Motor neuron (in vitro differentiated cells): ENCODE data around the gene SSTR5. TPM values are rescaled to one million over a fixed set of nuclear protein-coding genes. Genes with fewer than 3 reads are reported as not detected.
A peak's percentile ranks its signal among the peaks of the same experiment; 100 is the strongest.

Source experiments
- ATAC-seq, 8 experiments: fragments of 200-7000 bp; cut with Tn5 transposase; replicated peaks in 6 of 8; 2 replicates each; pipeline ENCODE4 v1.8.0; 2021; ENCODE audit warnings: mild to moderate bottlenecking in 8 of 8, moderate library complexity in 8 of 8
- H3K27ac ChIP-seq, 2 donors: fragments of 250-450 bp; sonication (Bioruptor Pico); 2 replicates each; pipeline ENCODE4 v1.9.0; 2021; ENCODE audit warnings: antibody characterized with exemption in 2 of 2, mild to moderate bottlenecking in 2 of 2, moderate library complexity in 1 of 2
- H3K4me1 ChIP-seq, 2 donors: fragments of 250-450 bp; sonication (Bioruptor Pico); replicated peaks in 1 of 2; 2 replicates each; pipeline ENCODE4 v1.6.1; 2021; ENCODE audit warnings: antibody characterized with exemption in 2 of 2, mild to moderate bottlenecking in 2 of 2, moderate library complexity in 1 of 2
- H3K4me3 ChIP-seq, 5 donors: fragments of 250-450 bp; sonication (Bioruptor Pico); 2 replicates each; pipeline ENCODE4 v1.9.0; 2021; ENCODE audit warnings: antibody characterized with exemption in 5 of 5, mild to moderate bottlenecking in 5 of 5, moderate library complexity in 4 of 5
- WGBS, 10 experiments: fragments of 450-650 bp; shearing (Covaris generic); methylation state at CpG; one replicate each; pipeline ENCODE4 v1.0.0; 2022; 5-methylcytosine and 5-hydroxymethylcytosine counted together
- in situ Hi-C, 9 experiments: fragments of 400-800 bp; cut with MboI; loops; one replicate each; pipeline ENCODE4 v1.15.0; 2021; ENCODE audit warnings: low sequenced_read_pairs in 9 of 9, low pct_unique_long_range_greater_than_20kb in 2 of 9; ENCODE audit not compliant: unreplicated experiment in 9 of 9
- total RNA-seq, 8 experiments: library from RNA; unstranded; fragments of 300-600 nt; gene quantifications; 2 replicates each; pipeline versions ENCODE4 v1.2.3 to v1.2.4, GENCODE V29; 2022

The SSTR5 gene
- total RNA-seq, 8 experiments from 2014 or later = 0.47 to 0.52 TPM; not detected in 6

DNA sequence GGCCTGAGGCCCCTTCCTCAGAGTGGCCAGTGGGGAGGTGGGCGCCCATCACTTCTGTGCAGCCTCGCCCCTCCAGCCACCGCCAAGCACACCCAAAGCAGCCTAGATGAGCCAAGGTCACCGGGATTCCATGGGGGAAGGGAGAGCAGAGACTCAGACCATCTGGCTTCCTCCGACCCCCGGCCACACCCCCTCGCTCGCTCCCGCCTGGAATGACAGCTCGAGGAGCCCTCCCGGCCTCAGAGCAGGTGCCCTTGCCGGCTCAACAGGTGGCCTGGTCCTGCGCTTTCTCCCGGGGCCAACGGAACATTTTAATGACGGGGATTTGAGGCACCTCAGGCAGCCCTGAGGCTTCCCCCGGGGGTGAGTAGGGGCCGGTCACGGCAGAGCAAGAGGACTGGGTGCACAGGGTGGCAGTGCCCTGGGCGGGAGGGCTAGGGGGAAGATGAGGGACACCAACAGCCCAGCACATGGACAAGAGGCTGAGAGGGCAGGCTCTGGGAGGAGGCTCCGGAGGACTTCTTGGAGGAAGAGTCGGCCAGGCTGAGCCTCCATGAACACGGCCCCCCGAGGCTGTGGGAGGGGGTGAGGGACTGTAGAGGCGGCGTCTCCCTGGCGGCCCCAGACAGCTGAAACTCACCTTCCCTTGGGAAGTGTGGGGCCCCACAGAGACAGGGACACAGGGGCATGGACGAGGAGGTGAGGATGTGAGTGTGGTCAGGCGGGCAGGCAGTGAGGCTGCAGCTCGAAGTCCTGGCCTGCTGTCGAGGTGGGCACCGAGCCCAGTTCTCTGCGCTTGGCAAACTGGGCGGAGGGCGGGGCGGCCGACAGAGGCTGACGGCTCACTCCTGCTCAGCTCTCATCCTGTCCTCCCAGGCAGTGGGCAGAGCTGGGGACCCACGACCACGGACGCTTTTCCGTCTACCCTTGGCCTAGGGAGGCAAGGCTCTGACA is 36.0 kb downstream of the SSTR5 start:
- in situ Hi-C loops = no loop called here
- H3K4me1 ChIP-seq = peaks cover 37 to 38% of the 10 kb centered on the region in 2 donors
- ATAC-seq = peak in 3 of 8 experiments; percentile 15 to 31 (median 28)
- no peak overlapping the region for H3K27ac ChIP-seq
- no peak overlapping the region for H3K4me3 ChIP-seq
- WGBS, 10 experiments = 0% methylated on average over 4 of the region's 42 CpGs; no CpG with 5 or more reads in 9 of the 10 experiments

DNA sequence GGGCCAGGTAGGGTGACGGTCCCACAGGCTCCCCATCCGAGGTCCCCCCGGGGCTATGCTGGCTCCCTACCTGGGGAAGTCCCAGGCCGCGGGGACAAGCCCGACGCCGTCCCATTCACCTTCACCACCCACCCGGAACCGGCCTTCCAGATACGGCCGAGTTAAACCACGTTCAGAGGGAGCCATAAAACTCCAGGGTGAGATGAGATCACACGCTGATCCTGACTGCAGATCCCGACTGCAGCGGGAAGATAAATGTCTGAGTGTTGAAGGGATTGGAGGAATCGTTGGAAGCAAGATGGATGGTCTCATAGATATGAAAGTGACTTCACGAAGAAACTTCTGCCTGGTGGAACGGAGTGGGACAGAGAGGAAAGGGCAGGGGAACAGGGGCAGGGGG is 37.1 kb downstream of the SSTR5 start:
- in situ Hi-C loops = loop anchor here in 2 of 9 experiments (10.0 kb wide), 1 partner anchor 85 kb away; no protein-coding TSS in a partner anchor
- Histone ChIP-seq H3K4me1 (peaks cover 36 to 38% of the 10 kb centered on the region in 2 donors), H3K27ac (peak overlapping the region in 1 of 2 donors; percentile 11), H3K4me3 (no peak overlapping the region)
- peak in 5 of 8 experiments; percentile 17 to 47 (median 27) for ATAC-seq
- WGBS, 10 experiments = 4 to 82% (median 40%) methylated on average over 3 to 11 of the region's 19 CpGs; no CpG with 5 or more reads in 6 of the 10 experiments

DNA sequence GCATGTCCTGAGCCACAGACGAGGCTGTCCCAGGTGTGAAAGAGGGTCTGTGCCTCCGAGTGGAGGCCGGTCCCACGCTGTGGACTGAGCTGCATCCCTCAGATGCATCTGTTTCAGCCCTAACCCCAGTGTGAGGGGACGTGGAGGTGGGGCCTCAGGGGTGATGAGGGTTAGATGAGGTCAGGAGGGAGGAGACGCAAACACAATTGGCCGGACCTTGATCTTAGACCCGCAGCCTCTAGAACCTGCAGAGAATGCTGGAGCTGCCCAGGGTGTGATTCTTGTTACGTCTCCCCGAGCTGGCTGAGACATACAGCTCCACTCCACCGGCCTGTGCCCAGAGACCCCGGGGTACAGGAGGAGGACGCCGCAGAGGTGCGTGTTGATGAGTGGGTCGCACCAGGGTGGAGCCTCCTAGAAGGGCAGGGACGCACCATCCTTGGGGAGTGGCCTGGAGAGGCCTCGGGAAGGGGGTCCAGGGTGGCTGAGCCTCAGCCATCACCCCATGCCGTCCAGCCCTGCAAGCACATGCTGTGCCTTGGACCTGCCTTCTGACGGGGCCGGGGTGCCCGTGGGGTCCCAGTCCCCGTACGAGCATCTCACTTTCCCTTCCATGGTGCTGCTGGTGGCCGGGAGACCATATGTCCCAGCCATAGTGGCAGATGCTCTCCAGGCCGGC is 40.1 kb downstream of the SSTR5 start:
- ATAC-seq = no peak
- in situ Hi-C loops = loop anchor here in 2 of 9 experiments (10.0 kb wide), 1 partner anchor 82 kb away; no protein-coding TSS in a partner anchor
- H3K4me1 ChIP-seq = peaks cover 33 to 40% of the 10 kb centered on the region in 2 donors
- WGBS, 10 experiments = 53 to 80% (median 70%) methylated on average over 1 to 8 of the region's 26 CpGs; no CpG with 5 or more reads in 7 of the 10 experiments
- no peak overlapping the region for H3K27ac ChIP-seq
- H3K4me3 ChIP-seq = no peak overlapping the region

DNA sequence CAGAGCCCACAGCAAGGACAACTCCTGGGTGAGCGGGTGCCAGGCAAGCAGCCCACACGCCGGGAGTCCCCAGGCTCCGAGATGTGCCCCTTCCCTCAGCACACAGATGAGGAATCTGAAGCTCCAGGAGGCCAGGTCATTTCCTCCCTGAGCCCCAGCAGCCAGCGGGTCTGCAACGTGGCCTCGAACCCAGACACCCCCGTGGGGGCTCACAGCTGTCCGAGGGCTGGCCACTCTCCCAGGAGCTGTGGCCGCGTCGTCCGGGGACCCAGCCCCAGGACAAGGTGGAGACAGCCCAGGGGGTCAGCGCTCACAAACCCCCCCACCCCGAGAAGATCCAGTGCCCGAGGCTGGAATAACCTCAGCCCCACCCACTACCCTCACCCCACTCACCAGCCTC is 40.9 kb downstream of the SSTR5 start:
- in situ Hi-C loops = loop anchor here in 2 of 9 experiments (10.0 kb wide), 1 partner anchor 81 kb away; no protein-coding TSS in a partner anchor
- H3K4me1 ChIP-seq = peaks cover 27 to 34% of the 10 kb centered on the region in 2 donors
- ATAC-seq = no peak
- H3K4me3 ChIP-seq = no peak overlapping the region
- no peak overlapping the region for H3K27ac ChIP-seq
- no CpG with 5 or more reads among the region's 16 CpGs for WGBS, 10 experiments

DNA sequence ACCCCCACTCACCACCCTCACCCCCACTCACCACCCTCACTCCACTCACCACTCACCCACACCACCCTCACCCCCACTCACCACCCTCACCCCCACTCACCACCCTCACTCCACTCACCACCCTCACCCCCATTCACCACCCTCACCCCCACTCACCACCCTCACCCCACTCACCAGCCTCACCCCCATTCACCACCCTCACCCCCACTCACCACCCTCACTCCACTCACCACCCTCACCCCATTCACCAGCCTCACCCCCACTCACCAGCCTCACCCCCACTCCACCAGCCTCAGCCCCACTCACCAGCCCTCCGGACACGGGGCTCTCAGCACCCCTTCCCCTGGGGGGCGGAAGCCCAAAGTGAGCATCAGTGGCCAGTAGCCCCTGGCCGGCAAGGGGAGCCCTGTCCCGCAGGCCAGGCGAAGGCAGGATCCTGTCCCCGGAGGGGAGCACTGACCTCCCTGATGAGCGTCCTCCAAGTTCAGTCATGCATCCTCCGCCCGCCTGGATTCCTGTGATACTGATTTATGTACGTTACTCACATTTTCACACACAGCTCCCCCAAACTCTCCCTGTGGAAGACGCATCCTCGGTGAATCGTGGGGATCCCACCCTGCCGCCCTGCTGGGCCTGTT is 41.5 kb downstream of the SSTR5 start:
- in situ Hi-C loops = loop anchor here in 2 of 9 experiments (10.0 kb wide), 1 partner anchor 81 kb away; no protein-coding TSS in a partner anchor
- Histone ChIP-seq H3K4me1 (peaks cover 29 to 35% of the 10 kb centered on the region in 2 donors), H3K27ac (no peak overlapping the region), H3K4me3 (no peak overlapping the region)
- ATAC-seq = no peak
- 80 to 93% (median 85%) methylated on average over 1 to 6 of the region's 15 CpGs; no CpG with 5 or more reads in 7 of the 10 experiments for WGBS, 10 experiments

DNA sequence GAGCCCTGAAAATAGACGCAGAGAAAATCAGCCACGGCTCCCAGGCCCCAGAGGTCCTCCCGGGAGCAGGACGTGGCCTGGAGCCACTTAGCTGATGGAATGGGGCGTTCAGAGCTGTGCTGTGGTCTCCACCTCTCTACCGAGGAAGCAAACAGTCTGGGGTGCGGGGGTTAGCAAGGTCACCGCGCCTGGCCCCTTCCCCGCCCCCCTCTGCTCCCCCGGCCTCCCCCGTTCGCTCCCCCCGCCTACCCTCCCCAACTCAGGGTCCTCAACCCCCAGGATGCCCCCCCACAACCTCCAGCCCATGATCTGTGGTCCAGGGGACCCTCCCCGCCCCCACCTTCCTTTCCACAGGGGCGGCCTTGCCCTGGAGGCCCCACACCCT is 44.1 kb downstream of the SSTR5 start:
- no peak for ATAC-seq
- no peak overlapping the region for H3K4me3 ChIP-seq
- 80% methylated on average over 1 of the region's 16 CpGs; no CpG with 5 or more reads in 9 of the 10 experiments for whole genome bisulfite sequencing, 10 experiments
- H3K27ac ChIP-seq = no peak overlapping the region
- in situ Hi-C loops = loop anchor here in 2 of 9 experiments (10.0 kb wide), 1 partner anchor 78 kb away; no protein-coding TSS in a partner anchor
- H3K4me1 ChIP-seq = peaks cover 50 to 51% of the 10 kb centered on the region in 2 donors

DNA sequence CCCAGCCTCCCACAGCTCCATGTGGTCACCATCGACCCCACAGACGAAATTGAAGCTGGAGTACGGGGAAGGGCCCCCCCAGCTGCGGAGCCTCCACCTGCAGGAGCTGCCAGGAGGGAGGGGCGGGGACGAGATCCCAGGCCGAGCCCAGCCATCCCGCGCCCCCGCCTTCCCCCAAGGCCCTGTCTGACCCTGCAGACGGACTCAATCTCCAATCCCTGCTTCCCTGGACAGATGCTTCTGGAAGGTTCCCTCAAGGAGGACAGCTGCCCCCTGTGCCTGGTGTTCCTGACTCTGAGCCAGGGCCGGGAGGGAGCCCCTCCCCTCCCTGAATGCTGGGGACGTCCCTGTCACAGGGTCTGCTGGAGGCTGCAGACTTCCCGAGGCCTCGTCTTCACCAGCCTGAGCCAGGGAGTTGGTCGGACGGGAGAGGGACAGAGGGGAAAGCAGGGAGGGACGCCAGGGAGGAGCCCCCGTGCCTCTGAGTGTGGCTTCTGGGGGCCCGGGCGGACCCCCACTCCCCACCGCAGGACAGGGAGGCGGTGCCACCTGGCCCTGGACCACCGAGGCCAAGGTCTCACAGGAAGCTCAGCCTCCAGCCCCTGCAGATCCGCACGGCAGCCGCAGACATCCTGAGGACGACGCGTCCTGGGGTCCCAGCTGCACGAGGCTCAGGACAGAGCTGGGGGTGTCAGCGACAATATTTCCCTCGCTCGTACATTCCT is 44.8 kb downstream of the SSTR5 start:
- peak in 7 of 8 experiments; percentile 15 to 63 (median 34) for ATAC-seq
- 60 to 89% (median 80%) methylated on average over 1 to 8 of the region's 34 CpGs; no CpG with 5 or more reads in 7 of the 10 experiments for WGBS, 10 experiments
- H3K27ac ChIP-seq = peak overlapping the region in 1 of 2 donors; percentile 2
- H3K4me1 ChIP-seq = peaks cover 54 to 55% of the 10 kb centered on the region in 2 donors
- H3K4me3 ChIP-seq = no peak overlapping the region
- in situ Hi-C loops = loop anchor here in 2 of 9 experiments (10.0 kb wide), 1 partner anchor 77 kb away; no protein-coding TSS in a partner anchor

DNA sequence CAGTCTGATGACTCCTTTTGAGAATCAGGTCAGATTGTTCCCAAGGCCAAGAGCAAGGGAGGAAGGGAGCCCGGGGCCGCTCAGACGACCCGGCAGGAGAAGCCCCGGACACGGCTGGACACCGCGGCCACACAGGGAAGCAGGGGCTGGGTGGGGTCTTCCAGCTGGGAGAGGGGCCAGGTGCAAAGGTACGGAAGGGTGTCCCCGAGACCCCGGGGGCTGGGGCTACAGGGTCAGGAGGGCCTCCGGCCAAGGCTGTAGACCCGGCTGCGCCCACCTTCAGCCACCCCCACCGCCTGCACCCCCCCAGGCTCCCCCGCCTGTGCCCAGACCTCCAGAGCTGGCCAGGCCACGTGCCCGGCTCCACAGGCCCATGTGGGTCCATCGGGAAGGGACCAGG is 45.4 kb downstream of the SSTR5 start:
- WGBS, 10 experiments = no CpG with 5 or more reads among the region's 19 CpGs
- H3K27ac ChIP-seq = no peak overlapping the region
- H3K4me1 ChIP-seq = peaks cover 50 to 56% of the 10 kb centered on the region in 2 donors
- no peak overlapping the region for H3K4me3 ChIP-seq
- no peak for ATAC-seq
- in situ Hi-C loops = loop anchor here in 2 of 9 experiments (10.0 kb wide), 1 partner anchor 77 kb away; no protein-coding TSS in a partner anchor

DNA sequence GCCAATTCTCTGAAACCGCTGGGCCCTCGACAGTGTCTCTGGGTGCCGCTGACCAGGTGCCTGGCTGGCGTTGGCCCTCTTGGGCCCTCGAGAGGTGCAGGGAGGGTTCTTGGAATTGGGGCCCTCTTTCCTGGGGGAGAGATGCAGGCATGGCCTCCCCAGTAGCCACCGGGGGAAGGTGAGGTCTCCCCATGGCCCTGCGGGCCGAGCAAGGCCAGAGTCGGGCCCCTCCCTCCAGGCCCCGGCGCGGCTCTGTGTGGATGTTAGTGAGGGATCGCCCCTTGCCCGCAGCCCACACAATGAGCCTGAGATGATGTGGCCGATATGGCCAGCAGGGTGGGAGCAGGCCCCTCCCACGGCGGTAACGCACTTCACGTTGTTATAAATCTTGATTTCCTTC is 46.6 kb downstream of the SSTR5 start:
- H3K4me3 ChIP-seq = no peak overlapping the region
- 20 to 100% (median 41%) methylated on average over 1 to 3 of the region's 19 CpGs; no CpG with 5 or more reads in 6 of the 10 experiments for WGBS, 10 experiments
- in situ Hi-C loops = loop anchor here in 2 of 9 experiments (10.0 kb wide), 1 partner anchor 76 kb away; no protein-coding TSS in a partner anchor
- ATAC-seq = no peak
- H3K27ac ChIP-seq = no peak overlapping the region
- peaks cover 60 to 66% of the 10 kb centered on the region in 2 donors for H3K4me1 ChIP-seq

DNA sequence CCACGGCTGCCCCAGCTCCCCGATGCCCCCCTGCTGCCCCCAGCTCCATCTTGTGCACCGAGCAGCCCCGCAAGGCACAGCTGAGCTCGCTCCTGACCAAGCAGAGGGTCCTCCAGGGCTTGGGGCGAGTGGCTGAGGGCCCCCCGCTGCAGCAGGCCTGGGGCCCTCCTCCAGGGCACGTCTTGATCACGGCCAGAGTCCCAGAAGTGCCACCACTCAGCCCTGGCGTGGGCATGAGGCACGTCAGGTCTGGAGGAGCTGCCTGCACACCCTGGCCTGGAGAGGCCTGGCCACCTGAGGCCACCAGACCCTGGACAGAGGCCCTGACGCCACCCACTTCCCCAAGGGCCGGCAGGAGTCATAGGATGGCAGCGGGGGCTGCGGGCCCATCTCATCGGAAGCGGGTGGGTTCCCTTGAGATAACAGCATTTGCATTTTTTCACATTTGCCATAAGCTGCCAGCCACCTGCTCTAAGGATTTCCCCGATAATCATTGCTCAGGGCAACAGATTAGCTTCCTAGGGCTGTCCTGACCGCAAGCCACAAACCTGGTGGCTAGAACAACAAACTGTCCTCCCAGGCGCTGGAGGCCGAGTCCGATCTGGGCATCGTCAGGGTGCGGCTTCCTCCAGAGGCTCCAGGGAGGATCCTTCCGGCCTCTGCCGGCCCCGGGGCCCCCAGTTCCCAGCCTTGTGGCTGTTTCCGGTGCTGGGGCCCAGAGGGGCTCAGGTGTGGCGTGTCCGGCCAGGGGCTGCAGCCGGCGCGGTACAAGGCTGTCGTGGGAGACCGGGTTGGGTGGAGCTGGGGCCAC is 47.4 kb downstream of the SSTR5 start:
- peaks cover 69 to 74% of the 10 kb centered on the region in 2 donors for H3K4me1 ChIP-seq
- 90 to 100% (median 93%) methylated on average over 2 to 4 of the region's 35 CpGs; no CpG with 5 or more reads in 7 of the 10 experiments for WGBS, 10 experiments
- no peak overlapping the region for H3K4me3 ChIP-seq
- peak in 2 of 8 experiments; percentile 4 to 20 for ATAC-seq
- in situ Hi-C loops = loop anchor here in 2 of 9 experiments (10.0 kb wide), 1 partner anchor 75 kb away; no protein-coding TSS in a partner anchor
- H3K27ac ChIP-seq = peak overlapping the region in 1 of 2 donors; percentile 41

DNA sequence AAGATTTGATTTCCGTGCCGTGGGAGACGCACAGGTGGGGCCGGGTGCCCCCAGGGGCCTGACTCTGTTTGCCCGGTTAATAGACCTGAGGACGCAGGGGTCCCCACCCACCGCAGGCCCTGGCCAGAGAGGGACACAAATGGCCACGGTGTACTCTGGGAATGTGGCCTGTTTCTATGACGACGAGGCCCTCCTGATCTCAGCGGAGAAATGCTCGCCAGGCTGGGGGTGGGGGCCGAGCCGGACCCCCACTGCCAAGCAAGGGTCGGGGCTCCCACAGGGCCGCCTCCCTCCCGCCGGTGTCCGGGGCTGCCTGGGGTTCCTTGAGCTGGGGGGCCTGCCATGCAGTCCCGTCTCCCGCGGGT is 48.0 kb downstream of the SSTR5 start:
- ATAC-seq = no peak
- peaks cover 72 to 78% of the 10 kb centered on the region in 2 donors for H3K4me1 ChIP-seq
- 20% methylated on average over 1 of the region's 22 CpGs; no CpG with 5 or more reads in 9 of the 10 experiments for WGBS, 10 experiments
- no peak overlapping the region for H3K4me3 ChIP-seq
- in situ Hi-C loops = no loop called here
- peak overlapping the region; percentile 2 to 41 for H3K27ac ChIP-seq
